ENCODE measurements around the gene RFC4. TPM values are rescaled to one million over a fixed set of nuclear protein-coding genes. Genes with fewer than 3 reads are reported as not detected.

The RFC4 gene
- total and polyA plus RNA-seq, 2 of the 4 experiments (the other 2 are of a cell fraction) = 19.5 to 27.9 TPM

GRCh38 chr3:186785495-186786018 is 20.7 kb downstream of the RFC4 start:
- ChIA-PET CTCF (interaction anchor here (1.1 to 1.2 kb wide), 2 partner anchors 36 to 171 kb away, joined by 3 to 5 read pairs; no protein-coding TSS in a partner anchor), POLR2A (ENCODE audit: unreplicated experiment) (no interaction called here)
- Histone ChIP-seq H3K4me3 (ENCODE audit: insufficient read depth, low read depth, low read length) (peak overlapping the region; percentile 80), H4K8ac (ENCODE audit: low read depth in 2 of 2, low read length in 2 of 2) (no peak overlapping the region), H4K20me1 (ENCODE audit: insufficient read depth, low read length) (peaks cover 69% of the 10 kb centered on the region), H3K9ac (ENCODE audit: low read depth, low read length) (peak overlapping the region; percentile 98), H2BK120ac (ENCODE audit: low read depth, low read length) (no peak overlapping the region), H3K79me1 (ENCODE audit: low read depth in 1 of 2, low read length in 2 of 2) (peaks cover 4 to 34% of the 10 kb centered on the region in 2 experiments), H4K91ac (ENCODE audit: insufficient read depth, low read depth, low read length) (no peak overlapping the region), H3K9me1 (ENCODE audit: insufficient read depth, low read length) (no peaks in the 10 kb centered on the region), H2BK5ac (ENCODE audit: low read depth, low read length, poor library complexity, severe bottlenecking) (no peak overlapping the region), H3K14ac (replicated peaks; ENCODE audit: low read depth, low read length) (no peak overlapping the region; the same call in none of the 2 replicates), H3K56ac (ENCODE audit: extremely low read depth, insufficient read depth, low read length) (peak overlapping the region; percentile 5; the same call in 1 of the 2 replicates), H3K4me2 (ENCODE audit: low read depth, low read length) (peak overlapping the region; percentile 93), H3K36me3 (ENCODE audit: control insufficient read depth, insufficient read depth, low read length) (peaks cover 49% of the 10 kb centered on the region), H3K27me3 (ENCODE audit: control insufficient read depth, insufficient read depth, low read length) (no peaks in the 10 kb centered on the region), H3K18ac (ENCODE audit: low read depth, low read length) (no peak overlapping the region), H2AK5ac (ENCODE audit: low read depth, low read length) (no peak overlapping the region), H4K5ac (ENCODE audit: low read depth, low read length) (no peak overlapping the region), H2BK15ac (ENCODE audit: low read depth, low read length) (no peak overlapping the region), H2BK20ac (ENCODE audit: low read depth, low read length) (no peak overlapping the region), H2AK9ac (replicated peaks; ENCODE audit: low read depth, low read length, poor library complexity) (no peak overlapping the region), H2AFZ (replicated peaks; ENCODE audit: low read length, poor library complexity) (no peak overlapping the region), H3K23ac (ENCODE audit: low read depth, low read length) (peak overlapping the region; percentile 89), H3K27ac (ENCODE audit: insufficient read depth, low read length) (no peak overlapping the region), H3K4ac (ENCODE audit: low read depth, low read length) (no peak overlapping the region), H3K4me1 (ENCODE audit: control insufficient read depth, insufficient read depth, low read length) (no peaks in the 10 kb centered on the region; the same call in 1 of the 2 replicates), H3K9me3 (ENCODE audit: control insufficient read depth, insufficient read depth, low read length) (no peaks in the 10 kb centered on the region)
- no TSS peak for BruUV-seq (replicated peaks)
- no peak for ATAC-seq (ENCODE audit: low read depth)
- no peak for DNase-seq
- WGBS, 2 experiments (ENCODE audit: extremely low coverage in 2 of 2, insufficient read length in 1 of 2) = no CpG with 5 or more reads among the region's 7 CpGs
- dilution Hi-C loops (cut with HindIII; ENCODE audit: low sequenced_read_pairs, unreplicated experiment) (no loop called here), intact Hi-C loops (cut with micrococcal nuclease) (loop anchor here (10.0 kb wide), 2 partner anchors 211 to 681 kb away; partner anchors contain the start of genes DNAJB11 and ETV5), in situ Hi-C loops (cut with MboI; ENCODE audit: low sequenced_read_pairs) (no loop called here)
- TF ChIP-seq RAD21 (IDR thresholded peaks at IDR 0.05; ENCODE audit: low read length) = no peak
- no peak for TF ChIP-seq MXI1 (IDR thresholded peaks at IDR 0.05; ENCODE audit: borderline replicate concordance, low read depth, low read length)
